H7 (cell line): ENCODE measurements around the gene CCDC159. TPM values are rescaled to one million over a fixed set of nuclear protein-coding genes. Genes with fewer than 3 reads are reported as not detected.
"Not testable (repeated sequence)": the region's sequence is repeated elsewhere in the genome, so short reads cannot be mapped to it uniquely, and the experiment has no call there.

ENCODE experiments used
- DNase-seq: peaks from one replicate; pipeline ENCODE4 v3.0.0; 2012
- H3K27me3 ChIP-seq: 2 replicates; pipeline ENCODE4 v1.6.0; 2011; ENCODE audit warnings: mild to moderate bottlenecking, low read length; ENCODE audit not compliant: control insufficient read depth, insufficient read depth
- H3K36me3 ChIP-seq: replicated peaks from 2 replicates; pipeline ENCODE4 v1.5.1; 2011; ENCODE audit warnings: low read length; ENCODE audit not compliant: control insufficient read depth, insufficient read depth
- H3K4me3 ChIP-seq: 2 replicates; pipeline ENCODE4 v1.5.1; 2011; ENCODE audit warnings: low read depth, mild to moderate bottlenecking, control low read depth, low read length, moderate library complexity; ENCODE audit not compliant: insufficient read depth
- total RNA-seq: library from RNA; depleted of rRNA; stranded (reverse); fragments of >200 nt; shearing (Covaris generic); gene quantifications from 2 replicates; pipeline ENCODE4 v1.2.3, GENCODE V29; 2014

Gene CCDC159
- total RNA-seq, 1 experiment from 2014 or later = 5.5 TPM

GRCh38 chr19:11373166-11373884 lies 27.0 kb downstream of the CCDC159 start:
- H3K36me3 ChIP-seq = peaks cover 5% of the 10 kb centered on the region
- no peak overlapping the region for H3K4me3 ChIP-seq
- peak; percentile 82 for DNase-seq
- H3K27me3 ChIP-seq = no peaks in the 10 kb centered on the region

DNA sequence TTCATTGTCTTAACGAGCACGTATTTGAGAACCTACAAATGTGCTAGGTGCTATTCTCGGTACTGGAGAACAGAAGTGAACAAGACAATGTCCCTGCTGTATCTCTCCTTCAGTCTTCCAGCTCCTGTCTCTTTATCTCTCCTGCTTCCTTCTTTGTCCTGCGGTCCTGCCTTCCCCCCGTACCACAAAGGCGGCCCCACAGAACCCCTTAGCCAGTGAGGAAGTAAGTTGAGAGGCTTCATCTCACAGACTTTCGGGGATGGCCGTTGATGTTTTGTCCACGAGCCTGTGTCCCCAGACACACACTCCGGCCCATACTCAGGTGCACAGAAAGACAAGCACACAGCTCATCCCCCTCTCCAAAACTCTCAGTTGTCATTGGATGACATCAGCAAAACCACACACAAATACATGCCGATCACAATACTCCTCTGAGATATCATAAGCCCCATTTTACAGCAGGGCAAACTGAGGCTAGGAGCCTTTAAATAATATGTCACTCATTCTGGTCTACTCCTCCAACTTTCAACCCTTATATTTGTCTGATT lies 27.6 kb downstream of the CCDC159 start:
- Histone ChIP-seq H3K4me3 (peak overlapping the region; percentile 81), H3K27me3 (no peaks in the 10 kb centered on the region), H3K36me3 (peaks cover 4% of the 10 kb centered on the region)
- DNase-seq = no peak

DNA sequence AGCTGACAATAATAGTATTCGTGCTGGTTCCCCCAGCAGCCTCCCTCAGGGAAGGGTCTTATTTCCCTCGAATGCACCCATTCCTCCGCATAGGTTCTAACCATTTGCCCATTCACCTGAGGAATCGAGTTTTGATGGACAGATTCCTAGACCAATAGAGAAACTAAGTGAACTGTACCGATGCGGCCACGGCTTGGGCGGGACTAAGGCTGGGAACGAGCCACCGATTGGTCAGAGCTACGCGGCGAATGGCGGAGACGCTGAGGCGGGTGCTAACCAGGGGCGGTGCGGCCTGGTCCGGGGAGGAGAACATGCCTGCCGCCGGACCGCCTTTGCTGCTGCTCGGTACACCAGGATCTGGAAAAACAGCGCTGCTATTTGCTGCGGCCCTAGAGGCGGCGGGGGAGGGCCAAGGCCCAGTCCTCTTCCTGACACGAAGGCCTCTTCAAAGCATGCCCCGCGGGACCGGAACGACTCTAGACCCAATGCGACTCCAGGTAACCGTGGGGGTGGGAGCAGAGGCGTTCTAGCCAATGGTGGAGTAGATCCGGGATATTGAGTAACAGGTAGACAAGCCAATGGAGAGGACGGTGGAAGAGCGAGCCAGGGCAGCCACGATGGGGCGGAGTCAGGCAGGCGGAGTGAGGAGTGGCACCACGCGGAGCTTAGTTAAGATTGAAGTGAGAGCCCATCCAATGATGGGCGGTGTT lies 28.3 kb downstream of the CCDC159 start, which contains the start of gene SWSAP1:
TSS of gene SWSAP1 (plus strand) at position 234 of the 710 bp plus-strand sequence. CDS start at position 249, 15 bp downstream.
- Histone ChIP-seq H3K36me3 (peaks cover 2% of the 10 kb centered on the region), H3K4me3 (peak within 1 kb of the TSS; percentile 81), H3K27me3 (no peaks in the 10 kb centered on the region)
- DNase-seq = peak; percentile 99

GRCh38 chr19:11375143-11375948 lies 29.0 kb downstream of the CCDC159 start:
- DNase-seq = peak; percentile 75
- Histone ChIP-seq H3K4me3 (peak overlapping the region; percentile 52), H3K36me3 (peaks cover 2% of the 10 kb centered on the region), H3K27me3 (no peaks in the 10 kb centered on the region)

- Histone ChIP-seq H3K36me3 (peaks cover 2% of the 10 kb centered on the region), H3K4me3 (no peak overlapping the region), H3K27me3 (no peaks in the 10 kb centered on the region; the same call in 1 of the 2 replicates)
- no peak for DNase-seq
Observed at GRCh38 chr19:11377237-11377636, 30.9 kb downstream of the CCDC159 start.

DNA sequence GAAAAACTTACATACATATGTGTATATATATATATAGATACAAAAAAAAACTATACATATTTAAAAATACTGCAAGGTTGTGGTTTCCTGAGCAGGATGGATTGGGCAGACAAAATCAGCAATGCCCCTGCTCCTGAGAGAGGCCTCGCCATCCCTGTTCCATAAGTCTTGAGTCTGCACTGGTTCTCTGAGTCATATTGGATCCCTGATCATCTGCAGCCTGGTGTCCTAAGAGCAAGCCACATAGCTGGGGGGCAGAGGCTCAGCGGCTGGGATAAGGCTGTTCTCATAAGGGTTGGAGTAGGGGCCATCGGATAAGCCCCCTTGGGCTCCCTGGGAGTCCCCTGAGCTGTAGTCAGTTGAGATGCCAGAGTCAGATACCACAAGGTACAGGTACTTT lies 31.4 kb downstream of the CCDC159 start:
- no peak overlapping the region for H3K4me3 ChIP-seq
- H3K36me3 ChIP-seq = peaks cover 2% of the 10 kb centered on the region
- H3K27me3 ChIP-seq = peaks cover 2% of the 10 kb centered on the region; the same call in 1 of the 2 replicates
- DNase-seq = no peak

DNA sequence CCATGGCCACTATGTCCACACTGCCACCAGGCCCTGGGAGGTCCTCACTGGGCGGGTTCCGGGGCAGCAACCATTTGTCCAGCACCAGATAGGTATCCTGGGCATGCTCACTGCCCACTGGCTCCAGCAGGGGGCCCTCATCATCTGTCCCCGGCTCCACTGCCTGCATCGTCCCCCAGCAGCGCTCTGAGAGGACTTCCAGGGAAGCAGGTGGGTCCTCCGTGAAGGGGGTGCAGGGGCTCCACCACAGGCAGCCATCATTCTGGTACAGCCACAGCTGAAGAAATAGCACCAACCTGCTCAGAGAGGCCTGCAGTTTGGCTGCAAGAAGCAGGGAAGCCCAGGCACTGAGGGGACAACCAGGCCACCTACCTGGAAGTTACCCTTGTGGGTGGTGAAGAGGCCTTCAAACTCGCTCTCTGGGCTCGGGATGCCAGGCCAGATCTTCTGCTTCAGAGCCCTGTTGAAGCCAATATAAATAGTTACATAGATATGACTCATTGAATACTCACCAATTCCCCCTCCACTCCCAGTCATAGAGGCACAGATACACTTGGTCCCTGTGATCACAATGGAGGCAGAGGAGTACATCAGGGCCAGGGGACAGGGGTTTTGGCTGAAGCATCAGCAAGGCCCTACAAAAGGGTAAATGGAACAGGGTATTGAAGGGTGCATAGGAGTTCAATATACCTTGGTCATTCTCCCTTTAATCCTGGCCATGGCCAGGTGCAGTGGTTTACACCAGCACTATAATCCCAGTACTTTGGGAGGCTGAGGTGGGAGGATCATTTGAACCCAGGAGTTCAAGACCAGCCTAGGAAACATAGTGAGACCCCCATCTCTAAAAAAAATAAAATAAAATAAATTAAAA lies 32.2 kb downstream of the CCDC159 start:
- DNase-seq = peak; percentile 85
- no peak overlapping the region for H3K4me3 ChIP-seq
- H3K36me3 ChIP-seq = peaks cover 2% of the 10 kb centered on the region
- H3K27me3 ChIP-seq = peaks cover 9% of the 10 kb centered on the region; the same call in 1 of the 2 replicates

DNA sequence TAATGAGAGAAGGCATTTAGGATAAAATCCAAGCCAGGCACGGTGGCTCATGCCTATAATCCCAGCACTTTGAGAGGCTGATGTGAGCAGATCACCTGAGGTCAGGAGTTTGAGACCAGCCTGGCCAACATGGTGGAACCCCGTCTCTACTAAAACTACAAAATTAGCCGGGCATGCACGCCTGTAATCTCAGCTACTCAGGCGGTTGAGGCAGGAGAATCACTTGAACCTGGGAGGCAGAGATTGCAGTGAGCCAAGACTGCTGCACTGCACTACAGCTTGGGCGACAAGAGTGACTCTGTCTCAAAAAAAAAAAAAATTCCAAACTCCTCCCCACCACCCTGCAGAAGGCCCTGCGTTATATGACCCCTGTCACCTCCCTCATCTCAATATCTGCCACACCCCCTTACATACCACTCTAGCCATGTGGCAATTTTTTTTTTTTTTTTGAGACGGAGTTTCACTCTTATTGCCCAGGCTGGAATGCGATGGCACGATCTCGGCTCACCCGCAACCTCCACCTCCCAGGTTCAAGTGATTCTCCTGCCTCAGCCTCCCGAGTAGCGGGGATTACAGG lies 33.0 kb downstream of the CCDC159 start:
- H3K4me3 ChIP-seq, H3K27me3 ChIP-seq, H3K36me3 ChIP-seq: not testable (repeated sequence)
- DNase-seq = peak; percentile 32

- Histone ChIP-seq H3K36me3 (peaks cover 2% of the 10 kb centered on the region), H3K27me3 (peaks cover 9% of the 10 kb centered on the region; the same call in 1 of the 2 replicates), H3K4me3 (peak overlapping the region; percentile 73; the same call in 1 of the 2 replicates)
- peak; percentile 3 for DNase-seq
Observed at GRCh38 chr19:11379857-11380350, 33.6 kb downstream of the CCDC159 start.

DNA sequence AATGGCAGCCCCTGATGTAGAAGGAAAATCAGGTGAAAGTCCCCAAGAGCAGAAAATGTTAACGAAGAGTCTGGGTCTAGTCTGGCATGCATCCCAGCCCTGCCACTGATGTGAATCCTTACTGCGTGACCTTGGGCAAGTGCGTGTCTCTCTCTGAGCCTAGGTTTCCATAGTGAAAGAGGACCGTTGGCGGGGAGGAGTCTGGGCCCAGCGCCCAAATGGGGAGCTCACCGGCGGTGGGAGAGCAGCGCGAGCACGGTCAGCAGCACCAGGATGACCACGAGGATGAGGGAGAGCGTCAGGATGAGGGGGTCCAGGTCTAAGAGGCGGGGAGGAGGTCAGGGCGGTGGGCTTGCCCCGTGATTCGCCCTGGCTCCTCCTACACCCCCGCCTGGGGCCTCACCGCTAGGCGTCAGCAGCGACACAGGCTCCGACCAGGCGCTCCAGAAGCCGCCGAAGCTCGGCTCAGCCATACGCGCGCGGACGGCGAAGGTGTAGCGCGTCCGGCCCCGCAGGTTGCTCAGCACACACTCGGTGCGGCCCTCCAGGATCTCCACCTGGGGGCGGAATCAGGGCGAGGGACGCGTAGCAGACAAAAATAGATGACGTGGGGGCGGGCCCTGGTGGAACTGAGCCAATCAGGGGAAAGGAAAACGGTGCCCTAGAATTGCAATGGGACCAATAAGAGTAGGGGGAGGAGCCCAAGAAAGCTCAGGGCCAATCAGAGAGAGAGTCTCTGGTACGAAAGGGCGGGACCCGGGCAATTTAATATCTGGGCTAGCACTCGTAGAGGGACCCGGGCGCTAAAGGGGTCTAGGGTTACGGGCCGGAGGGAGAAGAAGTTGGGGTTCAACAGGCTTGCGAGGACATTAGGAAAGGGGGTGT lies 34.6 kb downstream of the CCDC159 start:
- Histone ChIP-seq H3K27me3 (peaks cover 9% of the 10 kb centered on the region; the same call in 1 of the 2 replicates), H3K36me3 (peaks cover 2% of the 10 kb centered on the region), H3K4me3 (peak overlapping the region; percentile 73)
- DNase-seq = peak; percentile 98

GRCh38 chr19:11382898-11383705 lies 36.8 kb downstream of the CCDC159 start:
- DNase-seq = peak; percentile 89
- Histone ChIP-seq H3K4me3 (peak overlapping the region; percentile 60), H3K36me3 (no peaks in the 10 kb centered on the region; the same call in 1 of the 2 replicates), H3K27me3 (peaks cover 9% of the 10 kb centered on the region; the same call in 1 of the 2 replicates)

DNA sequence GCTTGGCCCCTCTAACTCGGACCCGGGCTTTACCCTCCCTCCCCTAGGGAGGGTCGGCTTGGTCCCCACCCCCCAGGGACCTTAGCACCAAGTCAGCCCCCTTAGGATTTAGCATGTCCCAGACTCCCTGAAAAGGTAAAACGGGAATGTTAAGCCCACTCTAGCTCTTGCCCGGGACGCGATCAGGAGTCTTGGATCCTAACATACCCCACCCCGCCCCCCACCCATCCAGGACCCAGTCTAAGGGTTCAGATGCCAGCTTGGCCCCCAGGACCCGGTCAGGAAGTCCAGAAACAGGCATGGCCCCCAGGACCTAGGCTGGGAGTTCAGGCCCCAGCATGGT lies 37.4 kb downstream of the CCDC159 start:
- no peaks in the 10 kb centered on the region for H3K36me3 ChIP-seq
- H3K4me3 ChIP-seq = peak overlapping the region; percentile 60
- peaks cover 9% of the 10 kb centered on the region; the same call in 1 of the 2 replicates for H3K27me3 ChIP-seq
- peak; percentile 69 for DNase-seq
